NCI-H2196 treated with DMSO at 0.1 percent for 48 hours (cell line): ENCODE measurements around the gene MTMR1.

Experiments
- DNase-seq: peaks from one replicate; lab custom pipeline; 2025; ENCODE audit not compliant: unreplicated experiment; lab: John Stamatoyannopoulos, UW

The MTMR1 gene

GRCh38 chrX:150777328-150777992 lies 84.3 kb downstream of the MTMR1 start:
- DNase-seq: no peak

GRCh38 chrX:150779385-150779784 lies 86.2 kb downstream of the MTMR1 start:
- no peak for DNase-seq

- no peak for DNase-seq
These were observed 88.5 kb downstream of the MTMR1 start for GRCh38 chrX:150781677-150782076.

DNA sequence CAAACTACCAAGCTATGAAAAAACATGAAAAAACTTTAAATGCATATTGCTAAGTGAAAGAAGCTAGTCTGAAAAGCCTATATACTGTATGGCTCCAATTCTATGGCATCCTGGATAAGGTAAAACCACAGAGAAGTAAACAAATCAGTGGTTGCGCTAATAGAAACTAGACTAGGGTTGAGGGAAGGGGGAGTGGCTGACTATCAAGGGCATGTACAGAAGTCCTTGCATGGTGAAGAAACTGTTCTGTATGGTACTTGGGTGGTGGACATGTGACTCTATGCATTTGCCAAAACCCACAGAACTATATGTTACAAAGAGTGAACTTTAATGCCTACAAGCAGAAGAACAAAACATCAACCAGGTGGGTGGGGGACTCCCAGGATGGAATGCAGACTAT lies 96.8 kb downstream of the MTMR1 start:
- DNase-seq: no peak

- DNase-seq: no peak
These were observed 99.8 kb downstream of the MTMR1 start for GRCh38 chrX:150792949-150793527.

GRCh38 chrX:150805736-150806135 lies 112.5 kb downstream of the MTMR1 start:
- DNase-seq: no peak

GRCh38 chrX:150806827-150807226 lies 113.6 kb downstream of the MTMR1 start:
- no peak for DNase-seq

DNA sequence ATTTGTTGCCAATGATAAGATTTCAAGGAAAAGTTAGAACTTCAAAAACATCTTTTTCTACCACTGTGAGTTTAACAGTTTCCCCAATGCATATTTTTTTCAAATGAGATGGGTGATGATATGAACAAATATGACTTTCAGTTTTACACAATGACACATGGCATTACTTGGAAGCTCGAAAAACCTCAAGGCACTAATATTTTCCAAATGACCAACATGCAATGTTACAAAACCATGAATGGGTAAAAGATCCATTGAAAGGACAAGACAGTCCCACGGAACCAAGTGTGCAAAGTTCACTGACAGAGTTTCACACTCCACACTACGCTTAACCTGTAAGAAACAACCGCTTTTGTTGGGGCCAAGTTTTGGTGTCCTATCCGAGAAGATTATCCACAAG lies 120.7 kb downstream of the MTMR1 start:
- DNase-seq: no peak
